ENCODE measurements around the gene ATP6V1B1. TPM values are rescaled to one million over a fixed set of nuclear protein-coding genes. Genes with fewer than 3 reads are reported as not detected.
"Not testable (repeated sequence)": the region's sequence is repeated elsewhere in the genome, so short reads cannot be mapped to it uniquely, and the experiment has no call there.

ATP6V1B1 gene
- polyA plus RNA-seq, 6 donors from 2014 or later: not detected

DNA sequence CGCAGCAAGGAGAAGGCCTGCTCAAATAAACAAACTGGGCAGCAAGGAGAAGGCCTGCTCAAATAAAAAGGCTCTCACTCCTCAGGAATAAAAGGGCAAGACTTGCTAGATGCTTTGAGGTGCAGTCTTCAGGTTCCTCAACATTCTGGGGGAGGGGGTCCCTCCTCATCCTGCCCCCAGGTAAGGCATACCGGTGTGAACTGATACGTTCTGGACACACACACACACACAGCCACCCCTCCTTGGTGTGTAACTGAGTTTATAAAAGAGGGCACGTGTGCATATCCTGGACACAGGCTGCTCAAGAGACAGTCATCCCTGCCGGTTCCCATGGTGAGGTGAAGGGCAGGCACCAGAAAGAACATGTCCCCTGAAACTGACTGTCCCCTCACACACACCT lies 54.5 kb downstream of the ATP6V1B1 start:
- H3K4me3 Mint-ChIP-seq: peak overlapping the region in 1 of 8 donors; percentile 59
- H3K9me3 Mint-ChIP-seq: no peaks in the 10 kb centered on the region
- peaks cover 33 to 50% (median 43%) of the 10 kb centered on the region in 3 donors for H3K4me1 Mint-ChIP-seq
- no peaks in the 10 kb centered on the region for H3K27me3 Mint-ChIP-seq
- H3K27ac Mint-ChIP-seq: no peak overlapping the region
- DNase-seq (no peak), ATAC-seq (ENCODE audit: low read depth in 2 of 2) (no peak)
- peaks cover 0 to 21% of the 10 kb centered on the region in 2 donors for H3K36me3 Mint-ChIP-seq

DNA sequence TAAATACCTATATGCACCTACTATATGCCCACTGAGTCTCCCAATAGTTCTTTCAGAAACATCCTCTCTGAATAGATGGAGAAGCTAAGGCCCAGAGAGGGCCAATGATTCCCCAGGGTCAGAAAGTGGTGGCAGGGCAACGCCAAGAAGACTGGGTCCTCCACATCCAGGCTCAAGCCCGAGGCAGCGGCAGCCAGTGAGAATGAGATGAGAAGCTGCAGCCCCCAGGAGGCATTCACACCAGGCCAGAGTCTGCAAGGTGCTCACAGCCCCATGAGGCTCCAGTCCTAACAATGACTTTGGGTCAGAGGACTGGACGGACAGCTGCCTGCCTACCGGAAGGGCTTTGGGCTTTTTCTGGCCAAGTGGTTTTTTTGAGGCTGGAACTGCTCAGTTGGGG lies 55.4 kb downstream of the ATP6V1B1 start:
- H3K9me3 Mint-ChIP-seq: no peaks in the 10 kb centered on the region
- DNase-seq (no peak), ATAC-seq (ENCODE audit: low read depth in 2 of 2) (no peak)
- peak overlapping the region in 2 of 8 donors; percentile 44 to 59 for H3K4me3 Mint-ChIP-seq
- no peaks in the 10 kb centered on the region for H3K27me3 Mint-ChIP-seq
- peak overlapping the region in 2 of 6 donors; percentile 65 to 81 for H3K27ac Mint-ChIP-seq
- H3K36me3 Mint-ChIP-seq: peaks cover 0 to 16% of the 10 kb centered on the region in 2 donors
- H3K4me1 Mint-ChIP-seq: peaks cover 37 to 51% (median 42%) of the 10 kb centered on the region in 3 donors

- no peaks in the 10 kb centered on the region for H3K27me3 Mint-ChIP-seq
- peak overlapping the region in 5 of 8 donors; percentile 20 to 59 (median 30) for H3K4me3 Mint-ChIP-seq
- H3K4me1 Mint-ChIP-seq: peaks cover 34 to 48% (median 38%) of the 10 kb centered on the region in 3 donors
- no peaks in the 10 kb centered on the region for H3K9me3 Mint-ChIP-seq
- DNase-seq (no peak), ATAC-seq (ENCODE audit: low read depth in 2 of 2) (no peak)
- H3K36me3 Mint-ChIP-seq: peaks cover 0 to 10% of the 10 kb centered on the region in 2 donors
- H3K27ac Mint-ChIP-seq: peak overlapping the region in 2 of 6 donors; percentile 37 to 54
Observed at GRCh38 chr2:70991742-70992141, 56.0 kb downstream of the ATP6V1B1 start.

GRCh38 chr2:70992945-70993853 lies 57.5 kb downstream of the ATP6V1B1 start:
- H3K4me3 Mint-ChIP-seq: peak overlapping the region; percentile 92 to 100 (median 98)
- H3K4me1 Mint-ChIP-seq: peaks cover 34 to 48% (median 38%) of the 10 kb centered on the region in 3 donors
- ATAC-seq (ENCODE audit: low read depth in 2 of 2) (no peak), DNase-seq (no peak)
- H3K36me3 Mint-ChIP-seq: peaks cover 0 to 7% of the 10 kb centered on the region in 2 donors
- no peaks in the 10 kb centered on the region for H3K9me3 Mint-ChIP-seq
- no peaks in the 10 kb centered on the region for H3K27me3 Mint-ChIP-seq
- peak overlapping the region in 5 of 6 donors; percentile 91 to 98 (median 94) for H3K27ac Mint-ChIP-seq

GRCh38 chr2:70994009-70994698 lies 58.5 kb downstream of the ATP6V1B1 start:
- peaks cover 30 to 41% (median 38%) of the 10 kb centered on the region in 3 donors for H3K4me1 Mint-ChIP-seq
- no peaks in the 10 kb centered on the region for H3K9me3 Mint-ChIP-seq
- ATAC-seq (ENCODE audit: low read depth in 2 of 2) (peak; percentile 6 to 15), DNase-seq (no peak)
- peak overlapping the region; percentile 92 to 100 (median 98) for H3K4me3 Mint-ChIP-seq
- peak overlapping the region in 5 of 6 donors; percentile 91 to 98 (median 94) for H3K27ac Mint-ChIP-seq
- H3K36me3 Mint-ChIP-seq: no peaks in the 10 kb centered on the region
- H3K27me3 Mint-ChIP-seq: no peaks in the 10 kb centered on the region

- no peaks in the 10 kb centered on the region for H3K27me3 Mint-ChIP-seq
- ATAC-seq (ENCODE audit: low read depth in 2 of 2) (peak; percentile 94), DNase-seq (peak; percentile 91)
- no peaks in the 10 kb centered on the region for H3K9me3 Mint-ChIP-seq
- no peaks in the 10 kb centered on the region for H3K36me3 Mint-ChIP-seq
- peaks cover 30 to 41% (median 38%) of the 10 kb centered on the region in 3 donors for H3K4me1 Mint-ChIP-seq
- H3K27ac Mint-ChIP-seq: peak within 1 kb of the TSS; percentile 59 to 98 (median 93)
- H3K4me3 Mint-ChIP-seq: peak within 1 kb of the TSS; percentile 95 to 100 (median 98)
Observed at GRCh38 chr2:70994699-70995425, 59.2 kb downstream of the ATP6V1B1 start, which contains the start of gene TEX261. TEX261 (minus strand) TSS chr2:70994873; CDS start chr2:70994757, 116 bp downstream.

DNA sequence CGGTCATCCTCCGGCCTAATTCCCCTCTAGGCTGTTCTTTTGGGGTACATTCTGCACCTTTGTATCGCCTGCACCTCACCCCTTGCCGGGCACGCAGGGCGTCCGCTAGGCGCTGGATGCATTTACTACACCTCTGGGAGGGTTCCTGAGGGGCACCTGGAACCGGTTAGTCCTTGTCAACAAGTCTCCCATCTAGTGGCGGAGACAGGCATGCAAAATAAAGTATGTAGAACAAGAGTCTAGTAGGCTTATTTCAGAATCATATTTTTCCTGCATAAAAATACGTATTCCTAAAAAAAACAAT lies 59.7 kb downstream of the ATP6V1B1 start:
- H3K4me3 Mint-ChIP-seq: peak overlapping the region; percentile 86 to 100 (median 96)
- H3K9me3 Mint-ChIP-seq: no peaks in the 10 kb centered on the region
- no peaks in the 10 kb centered on the region for H3K27me3 Mint-ChIP-seq
- H3K27ac Mint-ChIP-seq: peak overlapping the region in 5 of 6 donors; percentile 51 to 83 (median 74)
- H3K36me3 Mint-ChIP-seq: no peaks in the 10 kb centered on the region
- ATAC-seq (ENCODE audit: low read depth in 2 of 2): peak; percentile 49 to 54
- peak; percentile 39 for DNase-seq
- H3K4me1 Mint-ChIP-seq: peaks cover 30 to 41% (median 41%) of the 10 kb centered on the region in 3 donors

DNA sequence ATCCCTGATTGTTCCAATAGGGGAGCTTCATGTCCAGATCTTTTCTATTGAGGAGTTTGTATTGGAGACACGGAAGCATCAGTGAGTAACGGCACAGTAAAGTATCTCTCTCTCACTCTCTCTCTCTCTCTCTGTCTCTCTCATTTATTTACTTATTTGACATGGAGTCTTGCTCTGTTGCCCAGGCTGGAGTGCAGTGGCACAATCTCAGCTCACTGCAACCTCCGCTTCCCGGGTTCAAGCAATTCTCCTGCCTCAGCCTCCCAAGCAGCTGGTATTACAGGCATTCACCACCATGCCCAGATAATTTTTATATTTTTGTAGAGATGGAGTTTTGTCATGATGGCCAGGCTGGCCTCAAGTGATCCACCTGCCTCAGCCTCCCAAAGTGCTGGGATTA lies 63.2 kb downstream of the ATP6V1B1 start:
- ATAC-seq (ENCODE audit: low read depth in 2 of 2); H3K27me3 Mint-ChIP-seq; H3K36me3 Mint-ChIP-seq; H3K9me3 Mint-ChIP-seq; H3K4me3 Mint-ChIP-seq; H3K27ac Mint-ChIP-seq; DNase-seq: not testable (repeated sequence)
- peaks cover 11 to 31% (median 21%) of the 10 kb centered on the region in 3 donors for H3K4me1 Mint-ChIP-seq

GRCh38 chr2:70999362-70999761 lies 63.7 kb downstream of the ATP6V1B1 start:
- DNase-seq: no peak
- Mint-ChIP-seq H3K27ac (peak overlapping the region in 1 of 6 donors; percentile 34), H3K36me3 (no peaks in the 10 kb centered on the region), H3K27me3 (peaks cover 0 to 12% (median 11%) of the 10 kb centered on the region in 3 donors), H3K4me3 (no peak overlapping the region), H3K4me1 (peaks cover 8 to 27% (median 18%) of the 10 kb centered on the region in 3 donors), H3K9me3 (no peaks in the 10 kb centered on the region)
- ATAC-seq (ENCODE audit: low read depth in 2 of 2): no peak

DNA sequence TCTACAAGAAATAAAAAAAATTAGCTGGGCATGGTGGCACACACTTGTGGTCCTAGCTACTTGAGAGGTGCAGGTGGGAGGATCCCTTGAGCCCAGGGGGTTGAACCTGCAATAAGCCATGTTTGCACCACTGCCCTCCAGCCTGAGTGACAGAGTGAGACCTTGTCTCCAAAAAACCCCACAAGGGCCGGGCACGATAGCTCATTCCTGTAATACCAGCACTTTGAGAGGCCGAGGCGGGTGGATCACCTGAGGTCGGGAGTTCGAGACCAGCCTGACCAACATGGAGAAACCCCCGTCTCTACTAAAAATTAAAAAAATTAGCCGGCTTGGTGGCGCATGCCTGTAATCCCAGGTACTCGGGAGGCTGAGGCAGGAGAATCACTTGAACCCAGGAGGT lies 64.2 kb downstream of the ATP6V1B1 start:
- H3K4me1 Mint-ChIP-seq: peaks cover 8 to 27% (median 18%) of the 10 kb centered on the region in 3 donors
- not testable (repeated sequence) for H3K27ac Mint-ChIP-seq; ATAC-seq (ENCODE audit: low read depth in 2 of 2); H3K9me3 Mint-ChIP-seq; H3K36me3 Mint-ChIP-seq; DNase-seq
- peaks cover 3 to 18% (median 17%) of the 10 kb centered on the region in 3 donors for H3K27me3 Mint-ChIP-seq
- H3K4me3 Mint-ChIP-seq: peak overlapping the region in 1 of 8 donors; percentile 52

DNA sequence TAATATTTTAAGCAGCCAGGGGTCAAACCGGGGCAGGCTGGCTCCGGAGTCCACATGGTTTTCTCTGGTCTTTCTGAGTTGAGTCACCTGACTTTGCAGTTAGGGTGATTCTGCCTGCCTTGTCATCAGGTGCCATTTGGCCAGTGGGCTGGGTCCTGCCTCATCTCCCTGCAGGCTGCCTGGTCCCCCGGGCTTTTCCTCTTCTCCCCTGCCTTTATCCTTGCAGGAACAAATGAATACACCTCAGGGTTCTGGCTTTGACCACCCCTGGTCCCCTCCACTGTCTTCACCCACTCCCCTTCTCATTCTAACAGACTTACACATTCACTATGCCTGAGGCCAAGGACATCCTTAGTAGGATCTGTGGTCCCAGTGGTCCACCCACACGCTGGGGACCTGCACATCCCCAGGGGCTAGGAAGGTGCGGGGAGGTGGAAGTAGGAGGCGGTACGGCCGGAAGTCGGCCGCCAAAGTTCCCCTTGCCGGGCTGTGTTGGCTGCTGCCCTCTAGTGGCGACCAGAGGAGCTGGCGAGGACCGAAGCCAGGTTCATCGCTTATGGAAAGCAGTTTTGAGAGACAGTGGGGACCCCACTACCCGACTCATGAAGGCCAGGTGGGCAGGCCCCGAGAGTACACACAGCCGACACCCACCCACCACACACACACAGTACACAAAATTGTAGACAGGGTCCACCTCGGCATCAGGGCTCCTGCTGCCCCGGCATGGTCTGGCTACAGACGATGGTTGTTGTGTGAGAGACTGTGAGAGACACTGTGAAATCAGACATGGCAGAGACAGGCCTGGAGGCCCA lies 65.3 kb downstream of the ATP6V1B1 start:
- H3K4me3 Mint-ChIP-seq: peak overlapping the region; percentile 55 to 78 (median 73)
- H3K4me1 Mint-ChIP-seq: peaks cover 1 to 20% (median 11%) of the 10 kb centered on the region in 3 donors
- peak overlapping the region in 4 of 6 donors; percentile 44 to 68 (median 49) for H3K27ac Mint-ChIP-seq
- peak; percentile 96 to 97 for ATAC-seq (ENCODE audit: low read depth in 2 of 2)
- no peaks in the 10 kb centered on the region for H3K36me3 Mint-ChIP-seq
- no peaks in the 10 kb centered on the region for H3K9me3 Mint-ChIP-seq
- DNase-seq: peak; percentile 73
- H3K27me3 Mint-ChIP-seq: peaks cover 4 to 28% (median 27%) of the 10 kb centered on the region in 3 donors

DNA sequence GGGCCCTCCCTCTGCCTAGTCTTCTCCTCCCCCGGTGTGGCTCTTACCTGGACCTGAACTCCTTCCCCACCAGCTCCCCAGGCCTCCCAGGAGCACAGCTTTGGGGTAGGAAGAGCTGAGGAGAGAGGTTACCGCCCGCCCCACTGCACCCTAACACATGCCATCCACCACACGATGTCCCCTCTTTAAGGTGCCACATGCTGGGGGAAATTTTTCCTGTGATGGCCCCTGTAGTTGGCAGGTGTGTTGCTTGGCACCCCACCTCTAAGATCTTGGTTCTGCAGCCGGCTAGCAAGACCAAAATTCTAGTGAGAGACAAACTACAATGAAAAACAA lies 65.9 kb downstream of the ATP6V1B1 start:
- Mint-ChIP-seq H3K9me3 (no peaks in the 10 kb centered on the region), H3K4me1 (peaks cover 0 to 18% (median 9%) of the 10 kb centered on the region in 3 donors), H3K36me3 (no peaks in the 10 kb centered on the region), H3K4me3 (peak overlapping the region in 3 of 8 donors; percentile 28 to 55 (median 47)), H3K27me3 (peaks cover 4 to 30% (median 28%) of the 10 kb centered on the region in 3 donors), H3K27ac (peak overlapping the region in 2 of 6 donors; percentile 67 to 93)
- DNase-seq (no peak), ATAC-seq (ENCODE audit: low read depth in 2 of 2) (no peak)
